Measurements from ENCODE around the gene ATP6V1A. TPM values are rescaled to one million over a fixed set of nuclear protein-coding genes. Genes with fewer than 3 reads are reported as not detected.
"Not testable (repeated sequence)": the region's sequence is repeated elsewhere in the genome, so short reads cannot be mapped to it uniquely, and the experiment has no call there.

ATP6V1A gene
- total RNA-seq, 1 experiment from 2014 or later = 73.4 TPM

DNA sequence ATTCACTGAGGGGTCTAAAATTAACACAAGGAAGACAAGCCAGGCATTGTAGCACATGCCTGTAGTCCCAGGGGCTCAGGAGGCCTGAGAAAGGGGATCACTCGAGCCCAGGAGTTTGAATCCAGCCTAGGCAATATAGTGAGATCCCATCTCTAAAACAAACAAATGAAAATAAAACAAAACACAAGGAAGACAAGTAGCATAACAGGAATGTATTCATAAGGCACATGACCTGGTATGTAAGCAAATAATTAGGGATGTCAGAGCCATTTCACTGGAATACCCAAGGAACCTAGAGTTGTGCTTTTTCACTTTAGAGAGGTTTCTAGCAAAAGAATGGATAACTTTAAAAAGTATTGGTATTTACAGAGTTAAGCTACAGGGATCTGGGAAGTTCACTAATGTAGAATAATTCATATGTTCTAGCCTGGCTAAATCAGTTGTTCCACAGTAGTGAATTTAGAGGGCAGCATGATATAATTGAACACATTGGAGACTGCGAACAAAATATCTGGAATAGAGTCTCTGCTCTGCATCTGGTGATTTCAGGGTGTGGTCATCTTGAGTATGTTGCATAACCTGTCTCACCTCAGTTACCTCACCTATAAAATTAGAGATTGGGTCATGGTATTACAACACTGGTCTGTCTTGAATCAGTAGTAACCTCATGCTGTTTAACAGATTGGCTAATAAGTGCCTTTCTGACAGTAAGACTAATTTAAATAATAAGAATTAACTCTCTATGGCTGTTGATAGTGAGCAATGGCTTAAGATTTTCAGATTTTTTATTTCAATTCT lies 101.0 kb downstream of the ATP6V1A start:
- Histone ChIP-seq H3K23ac (ENCODE audit: insufficient read length, low read depth, low read length) (no peak overlapping the region), H3K4ac (ENCODE audit: low read depth, low read length) (no peak overlapping the region), H3K56ac (ENCODE audit: insufficient read length, low read depth, low read length) (no peak overlapping the region), H3T11ph (ENCODE audit: low read length) (no peak overlapping the region), H3K4me2 (ENCODE audit: insufficient read depth, insufficient read length, low read length) (no peak overlapping the region), H2BK15ac (ENCODE audit: low read depth, low read length) (no peak overlapping the region), H3K79me2 (ENCODE audit: insufficient read depth, low read length) (no peaks in the 10 kb centered on the region), H3K79me1 (ENCODE audit: insufficient read depth, low read depth, low read length, poor library complexity, severe bottlenecking) (no peaks in the 10 kb centered on the region), H2BK5ac (ENCODE audit: insufficient read length, low read length) (no peak overlapping the region), H4K20me1 (ENCODE audit: control insufficient read depth, insufficient read depth, insufficient read length) (no peaks in the 10 kb centered on the region), H3K4me1 (ENCODE audit: insufficient read depth, low read length) (no peaks in the 10 kb centered on the region), H2AFZ (ENCODE audit: low read length) (no peak overlapping the region), H4K8ac (replicated peaks; ENCODE audit: insufficient read length, low read depth, low read length) (no peak overlapping the region), H3K9me3 (ENCODE audit: control insufficient read depth, low read depth, low read length) (no peaks in the 10 kb centered on the region), H3K27ac (ENCODE audit: insufficient read length, low read depth, low read length) (no peak overlapping the region), H3K9ac (ENCODE audit: extremely low read depth, insufficient read length, low read length) (no peak overlapping the region), H3K18ac (ENCODE audit: insufficient read length, low read depth, low read length) (no peak overlapping the region), H2BK20ac (ENCODE audit: low read depth, low read length, poor library complexity, severe bottlenecking) (no peak overlapping the region), H3K14ac (ENCODE audit: insufficient read depth, low read length) (no peak overlapping the region), H2AK5ac (ENCODE audit: insufficient read length, low read length) (no peak overlapping the region), H2BK12ac (ENCODE audit: insufficient read length, low read depth, low read length) (no peak overlapping the region), H3K27me3 (ENCODE audit: insufficient read depth, low read length) (no peaks in the 10 kb centered on the region), H2BK120ac (ENCODE audit: low read depth, low read length, poor library complexity, severe bottlenecking) (no peak overlapping the region), H4K5ac (ENCODE audit: insufficient read length, low read depth, low read length) (no peak overlapping the region), H4K91ac (ENCODE audit: insufficient read length, low read depth, low read length) (no peak overlapping the region), H3K23me2 (ENCODE audit: insufficient read length, low read depth, low read length, poor library complexity, severe bottlenecking) (no peaks in the 10 kb centered on the region)
- TF ChIP-seq, protein P1, sequence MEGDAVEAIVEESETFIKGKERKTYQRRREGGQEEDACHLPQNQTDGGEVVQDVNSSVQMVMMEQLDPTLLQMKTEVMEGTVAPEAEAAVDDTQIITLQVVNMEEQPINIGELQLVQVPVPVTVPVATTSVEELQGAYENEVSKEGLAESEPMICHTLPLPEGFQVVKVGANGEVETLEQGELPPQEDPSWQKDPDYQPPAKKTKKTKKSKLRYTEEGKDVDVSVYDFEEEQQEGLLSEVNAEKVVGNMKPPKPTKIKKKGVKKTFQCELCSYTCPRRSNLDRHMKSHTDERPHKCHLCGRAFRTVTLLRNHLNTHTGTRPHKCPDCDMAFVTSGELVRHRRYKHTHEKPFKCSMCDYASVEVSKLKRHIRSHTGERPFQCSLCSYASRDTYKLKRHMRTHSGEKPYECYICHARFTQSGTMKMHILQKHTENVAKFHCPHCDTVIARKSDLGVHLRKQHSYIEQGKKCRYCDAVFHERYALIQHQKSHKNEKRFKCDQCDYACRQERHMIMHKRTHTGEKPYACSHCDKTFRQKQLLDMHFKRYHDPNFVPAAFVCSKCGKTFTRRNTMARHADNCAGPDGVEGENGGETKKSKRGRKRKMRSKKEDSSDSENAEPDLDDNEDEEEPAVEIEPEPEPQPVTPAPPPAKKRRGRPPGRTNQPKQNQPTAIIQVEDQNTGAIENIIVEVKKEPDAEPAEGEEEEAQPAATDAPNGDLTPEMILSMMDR (conservative IDR thresholded peaks at IDR 0.05) = no peak
- no CpG with 5 or more reads among the region's 2 CpGs for WGBS (ENCODE audit: extremely low coverage, insufficient read length, low lambda C conversion rate)
- H3K27ac Mint-ChIP-seq = no peak overlapping the region
- no peak for DNase-seq
- peaks cover 0 to 3% of the 10 kb centered on the region in 2 experiments; a peak in 2 of 5 replicates for H3K9me3 Mint-ChIP-seq
- no peaks in the 10 kb centered on the region for H3K27me3 Mint-ChIP-seq (ENCODE audit: low read depth)
- H3K36me3 Mint-ChIP-seq (ENCODE audit: insufficient read depth in 1 of 3, low read depth in 3 of 3) = no peaks in the 10 kb centered on the region
- H3K4me1 Mint-ChIP-seq = no peaks in the 10 kb centered on the region
- no peak overlapping the region for H3K4me3 Mint-ChIP-seq

DNA sequence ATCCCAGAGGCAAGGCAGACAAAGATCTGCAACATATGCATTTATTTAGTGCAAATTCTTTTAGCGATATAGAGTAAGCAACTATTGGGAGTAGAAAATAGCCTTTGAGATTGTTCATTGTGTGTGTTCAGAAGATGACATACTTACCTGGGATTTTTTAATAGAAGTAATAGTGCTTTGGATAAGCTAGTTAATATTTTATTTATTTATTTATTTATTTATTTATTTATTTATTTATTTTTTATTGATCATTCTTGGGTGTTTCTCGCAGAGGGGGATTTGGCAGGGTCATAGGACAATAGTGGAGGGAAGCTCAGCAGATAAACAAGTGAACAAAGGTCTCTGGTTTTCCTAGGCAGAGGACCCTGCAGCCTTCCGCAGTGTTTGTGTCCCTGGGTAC lies 102.2 kb downstream of the ATP6V1A start:
- H2BK20ac ChIP-seq (ENCODE audit: low read depth, low read length, poor library complexity, severe bottlenecking); H3K14ac ChIP-seq (ENCODE audit: insufficient read depth, low read length); H3K9me3 ChIP-seq (ENCODE audit: control insufficient read depth, low read depth, low read length); H3K27me3 Mint-ChIP-seq (ENCODE audit: low read depth); H2AK5ac ChIP-seq (ENCODE audit: insufficient read length, low read length); H3K27me3 ChIP-seq (ENCODE audit: insufficient read depth, low read length); H3K18ac ChIP-seq (ENCODE audit: insufficient read length, low read depth, low read length); H3K4me2 ChIP-seq (ENCODE audit: insufficient read depth, insufficient read length, low read length); H2BK120ac ChIP-seq (ENCODE audit: low read depth, low read length, poor library complexity, severe bottlenecking); H2BK15ac ChIP-seq (ENCODE audit: low read depth, low read length); H2BK12ac ChIP-seq (ENCODE audit: insufficient read length, low read depth, low read length); H3K56ac ChIP-seq (ENCODE audit: insufficient read length, low read depth, low read length); H3K4me1 ChIP-seq (ENCODE audit: insufficient read depth, low read length); H3K23me2 ChIP-seq (ENCODE audit: insufficient read length, low read depth, low read length, poor library complexity, severe bottlenecking); H3K4me3 Mint-ChIP-seq; H3K79me2 ChIP-seq (ENCODE audit: insufficient read depth, low read length); H4K5ac ChIP-seq (ENCODE audit: insufficient read length, low read depth, low read length); H4K20me1 ChIP-seq (ENCODE audit: control insufficient read depth, insufficient read depth, insufficient read length); H2BK5ac ChIP-seq (ENCODE audit: insufficient read length, low read length); H3K79me1 ChIP-seq (ENCODE audit: insufficient read depth, low read depth, low read length, poor library complexity, severe bottlenecking); H3K4ac ChIP-seq (ENCODE audit: low read depth, low read length); H4K91ac ChIP-seq (ENCODE audit: insufficient read length, low read depth, low read length); H4K8ac ChIP-seq (replicated peaks; ENCODE audit: insufficient read length, low read depth, low read length); H3K4me1 Mint-ChIP-seq; H2AFZ ChIP-seq (ENCODE audit: low read length); H3K36me3 Mint-ChIP-seq (ENCODE audit: insufficient read depth in 1 of 3, low read depth in 3 of 3); H3K27ac Mint-ChIP-seq; H3K27ac ChIP-seq (ENCODE audit: insufficient read length, low read depth, low read length); H3T11ph ChIP-seq (ENCODE audit: low read length); H3K9ac ChIP-seq (ENCODE audit: extremely low read depth, insufficient read length, low read length); H3K9me3 Mint-ChIP-seq; DNase-seq; H3K23ac ChIP-seq (ENCODE audit: insufficient read length, low read depth, low read length): not testable (repeated sequence)
- no CpG with 5 or more reads among the region's 3 CpGs for WGBS (ENCODE audit: extremely low coverage, insufficient read length, low lambda C conversion rate)
